Esophagus (tissue), 2 donors: Measurements from ENCODE around the gene PDE11A. TPM values are rescaled to one million over a fixed set of nuclear protein-coding genes. Genes with fewer than 3 reads are reported as not detected.
"Not testable (repeated sequence)": the region's sequence is repeated elsewhere in the genome, so short reads cannot be mapped to it uniquely, and the experiment has no call there.

Source experiments
- H3K27ac ChIP-seq, 2 donors: one replicate each; pipeline ENCODE4 v1.5.1; 2013; ENCODE audit warnings: low read depth in 2 of 2, mild to moderate bottlenecking in 2 of 2, inconsistent platforms in 1 of 2, low read length in 1 of 2, moderate library complexity in 1 of 2
- H3K27me3 ChIP-seq, 2 donors: one replicate each; pipeline ENCODE4 v1.6.1; 2013; ENCODE audit warnings: low read length in 2 of 2, control low read depth in 1 of 2, mild to moderate bottlenecking in 1 of 2; ENCODE audit not compliant: insufficient read depth in 2 of 2, control insufficient read depth in 1 of 2
- H3K36me3 ChIP-seq, 2 donors: one replicate each; pipeline ENCODE4 v1.6.1; 2013; ENCODE audit warnings: low read length in 1 of 2; ENCODE audit not compliant: control insufficient read depth in 2 of 2, insufficient read depth in 2 of 2
- H3K4me1 ChIP-seq, 2 donors: one replicate each; pipeline ENCODE4 v1.6.1; 2013; ENCODE audit warnings: low read length in 1 of 2; ENCODE audit not compliant: control insufficient read depth in 2 of 2, insufficient read depth in 2 of 2
- H3K4me3 ChIP-seq, 2 donors: one replicate each; pipeline ENCODE4 v1.5.1; 2013; ENCODE audit warnings: low read length in 2 of 2, mild to moderate bottlenecking in 2 of 2, low read depth in 1 of 2, moderate library complexity in 1 of 2
- H3K9me3 ChIP-seq, 2 donors: one replicate each; pipeline ENCODE4 v1.6.1; 2013; ENCODE audit warnings: mild to moderate bottlenecking in 2 of 2, low read depth in 1 of 2, low read length in 1 of 2, moderate library complexity in 1 of 2; ENCODE audit not compliant: control insufficient read depth in 2 of 2, insufficient read depth in 1 of 2
- WGBS, 2 donors: extraction: QIAGEN DNeasy Blood & Tissue Kit; methylation state at CpG; one replicate each; pipeline ENCODE4 v1.1.7; 2013; 5-methylcytosine and 5-hydroxymethylcytosine counted together
- polyA plus RNA-seq, 2 donors: library from polyadenylated mRNA; stranded (reverse); fragments of 200-250 nt; gene quantifications; one replicate each; pipeline ENCODE4 v1.2.3, GENCODE V29; 2013
- donor health status: healthy with polysubstance abuse.
- donor health status: Bipolar disorder and iron deficiency.

PDE11A gene
- polyA plus RNA-seq, 2 donors: not detected

- no peaks in the 10 kb centered on the region for H3K4me1 ChIP-seq
- no peak overlapping the region for H3K4me3 ChIP-seq
- H3K27ac ChIP-seq: no peak overlapping the region
- no peaks in the 10 kb centered on the region for H3K9me3 ChIP-seq
- H3K36me3 ChIP-seq: no peaks in the 10 kb centered on the region
- H3K27me3 ChIP-seq: no peaks in the 10 kb centered on the region
- 76 to 82% methylated on average over 2 of the region's 2 CpGs for WGBS, 2 donors
Observed at GRCh38 chr2:178059111-178059510, 13.5 kb downstream of the PDE11A start.

GRCh38 chr2:178057179-178057680 is 15.3 kb downstream of the PDE11A start:
- Histone ChIP-seq H3K27ac (no peak overlapping the region), H3K27me3 (no peaks in the 10 kb centered on the region), H3K4me3 (no peak overlapping the region), H3K4me1 (no peaks in the 10 kb centered on the region), H3K9me3 (no peaks in the 10 kb centered on the region), H3K36me3 (no peaks in the 10 kb centered on the region)
- 56 to 64% methylated on average over 2 of the region's 2 CpGs for WGBS, 2 donors

- Histone ChIP-seq H3K4me1 (no peaks in the 10 kb centered on the region), H3K27ac (no peak overlapping the region), H3K4me3 (no peak overlapping the region), H3K9me3 (no peaks in the 10 kb centered on the region), H3K36me3 (no peaks in the 10 kb centered on the region), H3K27me3 (no peaks in the 10 kb centered on the region)
- 71 to 87% methylated on average over 1 of the region's 1 CpG for WGBS, 2 donors
Observed at GRCh38 chr2:178056345-178056744, 16.2 kb downstream of the PDE11A start.

GRCh38 chr2:178051257-178051656 is 21.3 kb downstream of the PDE11A start:
- H3K4me3 ChIP-seq, H3K36me3 ChIP-seq, H3K27ac ChIP-seq, H3K27me3 ChIP-seq, H3K4me1 ChIP-seq, H3K9me3 ChIP-seq: not testable (repeated sequence)
- WGBS, 2 donors: 78 to 84% methylated on average over 1 to 2 of the region's 2 CpGs

- no peaks in the 10 kb centered on the region for H3K4me1 ChIP-seq
- 76 to 87% methylated on average over 2 of the region's 2 CpGs for WGBS, 2 donors
Observed at GRCh38 chr2:178047391-178047790, 25.2 kb downstream of the PDE11A start.

GRCh38 chr2:178044836-178045235 is 27.7 kb downstream of the PDE11A start:
- Histone ChIP-seq H3K4me3 (no peak overlapping the region), H3K27ac (no peak overlapping the region), H3K27me3 (no peaks in the 10 kb centered on the region), H3K4me1 (no peaks in the 10 kb centered on the region), H3K9me3 (no peaks in the 10 kb centered on the region), H3K36me3 (no peaks in the 10 kb centered on the region)
- 75 to 82% methylated on average over 1 of the region's 1 CpG for WGBS, 2 donors

More at GRCh38 chr2:178047391-178047790, 25.2 kb downstream of the PDE11A start:
- H3K27me3 ChIP-seq: no peaks in the 10 kb centered on the region
- H3K27ac ChIP-seq: no peak overlapping the region
- no peaks in the 10 kb centered on the region for H3K36me3 ChIP-seq
- no peak overlapping the region for H3K4me3 ChIP-seq
- no peaks in the 10 kb centered on the region for H3K9me3 ChIP-seq

- WGBS, 2 donors: 83 to 87% methylated on average over 1 of the region's 1 CpG
- H3K27me3 ChIP-seq: no peaks in the 10 kb centered on the region
- H3K36me3 ChIP-seq: no peaks in the 10 kb centered on the region
- no peaks in the 10 kb centered on the region for H3K9me3 ChIP-seq
- H3K4me1 ChIP-seq: no peaks in the 10 kb centered on the region
- no peak overlapping the region for H3K27ac ChIP-seq
- no peak overlapping the region for H3K4me3 ChIP-seq
Observed at GRCh38 chr2:178043266-178043665, 29.3 kb downstream of the PDE11A start.

GRCh38 chr2:178033583-178033982 is 39.0 kb downstream of the PDE11A start:
- H3K36me3 ChIP-seq, H3K27ac ChIP-seq, H3K27me3 ChIP-seq, H3K4me1 ChIP-seq, H3K4me3 ChIP-seq, H3K9me3 ChIP-seq: not testable (repeated sequence)

GRCh38 chr2:178029342-178029741 is 43.2 kb downstream of the PDE11A start:
- Histone ChIP-seq H3K4me3 (no peak overlapping the region), H3K27ac (no peak overlapping the region), H3K9me3 (no peaks in the 10 kb centered on the region), H3K27me3 (no peaks in the 10 kb centered on the region), H3K4me1 (no peaks in the 10 kb centered on the region), H3K36me3 (no peaks in the 10 kb centered on the region)
- WGBS, 2 donors: 75 to 90% methylated on average over 1 of the region's 1 CpG

- Histone ChIP-seq H3K27me3 (no peaks in the 10 kb centered on the region), H3K4me1 (no peaks in the 10 kb centered on the region), H3K27ac (no peak overlapping the region), H3K4me3 (no peak overlapping the region), H3K36me3 (no peaks in the 10 kb centered on the region), H3K9me3 (no peaks in the 10 kb centered on the region)
- 91 to 93% methylated on average over 4 of the region's 4 CpGs for WGBS, 2 donors
Observed at GRCh38 chr2:178025551-178026185, 46.9 kb downstream of the PDE11A start.
